Activated T-helper 9 cell treated with anti-CD3 and anti-CD28 coated beads, Interleukin-2, amount 50 U/mL, for 16 hours (primary cell): ENCODE data around the gene GIMAP2.

Experiments
- DNase-seq: peaks from one replicate; pipeline ENCODE4 v3.0.0-alpha.2; 2020; ENCODE audit warnings: low read depth

GIMAP2 gene

GRCh38 chr7:150733482-150734095 lies 48.1 kb downstream of the GIMAP2 start:
- no peak for DNase-seq

GRCh38 chr7:150734254-150734653 lies 48.7 kb downstream of the GIMAP2 start:
- DNase-seq = no peak

- DNase-seq = no peak
Measured at GRCh38 chr7:150735596-150736358, 50.3 kb downstream of the GIMAP2 start.

GRCh38 chr7:150736864-150737263 lies 51.4 kb downstream of the GIMAP2 start:
- no peak for DNase-seq

GRCh38 chr7:150737265-150738055 lies 52.0 kb downstream of the GIMAP2 start, which contains the start of gene GIMAP5:
TSS of gene GIMAP5 (plus strand) at chr7:150737418. CDS start at chr7:150740885, 3,467 bp downstream.
- peak; percentile 43 for DNase-seq

GRCh38 chr7:150738092-150738491 lies 52.6 kb downstream of the GIMAP2 start:
- DNase-seq = no peak

GRCh38 chr7:150738591-150739001 lies 53.1 kb downstream of the GIMAP2 start:
- no peak for DNase-seq

GRCh38 chr7:150739033-150739432 lies 53.5 kb downstream of the GIMAP2 start:
- DNase-seq = no peak

GRCh38 chr7:150740053-150740452 lies 54.5 kb downstream of the GIMAP2 start:
- no peak for DNase-seq

GRCh38 chr7:150742286-150742968 lies 56.9 kb downstream of the GIMAP2 start:
- no peak for DNase-seq
